ACHN (cell line): ENCODE measurements around the gene SLC25A1.

Experiments
- DNase-seq: peaks from one replicate; pipeline ENCODE4 v3.0.0-alpha.2; 2015
- in situ Hi-C: cut with HindIII; loops from 2 replicates; pipeline ENCODE4 v1.10.0; 2017; ENCODE audit warnings: low sequenced_read_pairs, low pct_ligation_motif_present, low pct_unique_long_range_greater_than_20kb

The SLC25A1 gene

GRCh38 chr22:19149047-19149883, 29.3 kb downstream of the SLC25A1 start:
- DNase-seq: no peak
- in situ Hi-C loops: no loop called here

GRCh38 chr22:19148417-19149046, 30.0 kb downstream of the SLC25A1 start:
- in situ Hi-C loops: no loop called here
- DNase-seq: no peak

- in situ Hi-C loops: no loop called here
These were observed 31.2 kb downstream of the SLC25A1 start for GRCh38 chr22:19147195-19147780.

GRCh38 chr22:19146215-19146968, 32.1 kb downstream of the SLC25A1 start:
- in situ Hi-C loops: no loop called here
- DNase-seq: no peak

More at GRCh38 chr22:19147195-19147780, 31.2 kb downstream of the SLC25A1 start:
- no peak for DNase-seq

DNA sequence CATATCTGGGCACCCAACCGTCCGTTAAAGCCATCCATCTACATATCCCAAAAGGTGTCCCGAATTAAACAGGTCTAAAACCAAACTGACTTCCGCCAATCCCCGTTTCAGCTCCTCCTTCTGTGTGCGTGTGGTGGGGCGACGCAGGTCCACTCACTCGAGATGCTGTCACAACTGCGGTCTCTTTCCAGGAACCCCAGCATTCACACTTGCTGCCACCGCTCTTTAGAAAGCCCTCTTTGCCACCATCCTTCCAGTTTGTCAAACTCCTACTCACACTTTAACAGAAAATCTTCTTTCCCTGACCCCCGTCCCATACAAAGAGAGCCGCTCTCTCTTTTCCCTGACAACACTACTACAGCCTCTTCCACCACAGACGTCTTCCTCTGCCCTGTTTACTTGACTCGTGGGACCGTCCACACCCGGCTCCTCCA, 34.6 kb downstream of the SLC25A1 start:
- in situ Hi-C loops: no loop called here
- DNase-seq: no peak

GRCh38 chr22:19143212-19143611, 35.3 kb downstream of the SLC25A1 start:
- in situ Hi-C loops: no loop called here
- DNase-seq: no peak

GRCh38 chr22:19142394-19142793, 36.1 kb downstream of the SLC25A1 start:
- no peak for DNase-seq
- in situ Hi-C loops: no loop called here

- in situ Hi-C loops: no loop called here
- DNase-seq: no peak
These were observed 38.6 kb downstream of the SLC25A1 start for GRCh38 chr22:19139974-19140373.

DNA sequence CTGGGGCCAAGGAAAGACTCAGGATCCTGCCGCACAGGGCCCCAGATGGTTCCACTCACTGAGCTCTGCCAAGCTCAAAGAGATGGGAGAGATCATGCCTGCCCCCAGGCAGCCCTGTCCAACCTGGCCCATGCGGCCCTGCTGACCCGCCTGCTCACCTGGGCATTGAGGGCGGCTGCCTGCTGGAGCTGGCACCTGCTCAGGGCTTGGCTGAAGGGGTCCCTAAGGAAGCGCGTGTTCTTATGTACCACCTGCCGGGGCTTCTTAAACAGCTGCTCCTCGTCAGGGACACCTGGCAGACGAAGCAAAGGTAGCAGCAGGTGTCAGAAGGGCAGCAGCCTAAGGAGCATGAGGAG, 39.6 kb downstream of the SLC25A1 start:
- in situ Hi-C loops: no loop called here

GRCh38 chr22:19138217-19139000, 40.1 kb downstream of the SLC25A1 start:
- no peak for DNase-seq
- in situ Hi-C loops: no loop called here

More for the DNA sequence above, 39.6 kb downstream of the SLC25A1 start:
- no peak for DNase-seq

DNA sequence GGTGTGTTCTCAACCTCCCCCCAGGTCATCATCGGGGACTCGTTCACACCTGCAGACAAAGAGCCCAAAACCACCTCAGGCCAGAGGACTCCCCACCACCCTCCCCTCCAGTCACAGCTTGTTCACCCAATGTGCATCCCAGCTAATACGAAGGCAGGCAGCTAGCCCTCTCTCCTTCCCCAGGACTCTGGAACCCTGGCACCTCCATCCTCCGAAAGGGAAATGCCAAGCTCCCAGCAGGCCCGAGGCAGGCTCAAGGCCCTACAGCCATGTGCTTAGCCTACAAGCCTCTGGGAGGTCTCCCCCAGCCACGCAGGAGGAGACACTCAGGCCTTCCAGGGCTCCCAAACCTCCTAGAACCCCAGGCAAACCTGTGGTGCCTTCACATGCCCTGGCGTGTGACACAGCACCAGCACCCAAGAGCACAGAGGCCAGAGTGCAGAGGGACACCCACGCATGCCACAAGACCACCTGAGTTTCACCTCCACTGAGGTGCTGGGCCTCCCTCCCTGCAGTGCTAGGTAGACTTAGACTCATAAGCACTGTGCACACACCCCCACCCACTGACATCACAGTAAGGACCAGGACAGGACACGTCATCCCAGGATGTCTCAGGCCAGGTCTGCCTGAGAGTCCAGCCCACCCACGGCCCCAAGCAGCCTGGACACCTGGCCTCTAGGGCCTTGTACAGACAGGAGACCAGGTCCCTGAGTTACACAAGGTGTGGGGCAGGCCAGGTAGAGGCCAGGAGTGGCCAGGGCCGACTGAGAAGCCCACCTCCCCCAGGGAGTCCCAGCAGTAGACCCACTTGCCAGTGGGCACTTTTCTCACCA, 40.9 kb downstream of the SLC25A1 start:
- no peak for DNase-seq
- in situ Hi-C loops: no loop called here

- in situ Hi-C loops: no loop called here
- no peak for DNase-seq
These were observed 41.6 kb downstream of the SLC25A1 start for GRCh38 chr22:19136915-19137314.

DNA sequence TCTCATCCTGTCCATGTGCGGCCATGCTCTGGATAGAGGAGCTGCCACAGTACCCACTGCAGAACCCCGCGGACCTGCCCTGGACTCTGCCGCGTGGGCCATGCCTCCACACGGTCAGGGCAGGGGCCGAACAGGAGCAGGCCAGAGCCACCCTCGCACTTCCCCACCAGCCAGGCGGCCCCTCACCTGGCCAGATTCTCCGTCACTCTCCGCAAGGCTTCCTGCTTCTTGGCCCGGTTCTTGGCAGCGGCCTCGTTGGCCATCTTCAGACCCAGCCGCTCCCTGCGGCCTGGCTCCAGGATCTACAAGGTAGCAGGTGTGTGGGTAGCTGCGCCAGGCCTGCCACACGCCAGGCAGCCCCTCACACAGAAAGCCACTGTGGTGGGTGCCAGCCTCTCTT, 43.7 kb downstream of the SLC25A1 start:
- no peak for DNase-seq
- in situ Hi-C loops: no loop called here

DNA sequence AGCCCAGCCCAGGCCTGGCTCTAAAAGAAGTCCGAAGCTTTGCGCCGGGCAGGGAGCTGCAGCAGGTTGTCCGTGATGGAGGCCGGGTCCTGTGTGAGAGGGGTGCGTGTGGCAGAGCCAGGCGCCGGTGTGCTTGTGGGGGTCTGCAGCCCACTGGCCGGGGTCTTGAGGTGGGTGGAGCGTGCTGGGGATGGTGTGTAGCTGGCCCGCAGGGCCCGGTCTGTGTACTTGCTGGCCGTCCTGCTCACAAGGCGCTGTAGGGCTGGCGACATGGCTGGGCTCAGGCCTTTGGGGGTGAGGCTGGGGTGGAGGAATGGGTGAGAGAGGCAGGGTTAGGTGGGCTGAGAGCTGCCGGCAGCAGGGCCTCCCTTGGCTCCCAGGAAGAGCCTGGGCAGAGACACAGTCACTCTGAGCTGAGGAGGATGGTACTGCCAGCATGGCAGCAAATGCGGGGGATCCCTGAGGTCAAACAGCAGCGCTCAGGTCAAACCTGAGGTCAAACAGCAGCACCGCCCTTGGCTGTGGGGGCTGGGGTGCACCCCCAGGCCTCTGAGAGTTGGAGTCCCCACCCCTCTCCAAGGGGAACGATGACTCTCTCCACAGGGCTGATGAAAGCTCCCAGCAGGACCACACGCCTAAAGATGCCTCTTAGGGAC, 44.2 kb downstream of the SLC25A1 start:
- in situ Hi-C loops: no loop called here
- DNase-seq: no peak

GRCh38 chr22:19133561-19133960, 45.0 kb downstream of the SLC25A1 start:
- no peak for DNase-seq
- in situ Hi-C loops: no loop called here

DNA sequence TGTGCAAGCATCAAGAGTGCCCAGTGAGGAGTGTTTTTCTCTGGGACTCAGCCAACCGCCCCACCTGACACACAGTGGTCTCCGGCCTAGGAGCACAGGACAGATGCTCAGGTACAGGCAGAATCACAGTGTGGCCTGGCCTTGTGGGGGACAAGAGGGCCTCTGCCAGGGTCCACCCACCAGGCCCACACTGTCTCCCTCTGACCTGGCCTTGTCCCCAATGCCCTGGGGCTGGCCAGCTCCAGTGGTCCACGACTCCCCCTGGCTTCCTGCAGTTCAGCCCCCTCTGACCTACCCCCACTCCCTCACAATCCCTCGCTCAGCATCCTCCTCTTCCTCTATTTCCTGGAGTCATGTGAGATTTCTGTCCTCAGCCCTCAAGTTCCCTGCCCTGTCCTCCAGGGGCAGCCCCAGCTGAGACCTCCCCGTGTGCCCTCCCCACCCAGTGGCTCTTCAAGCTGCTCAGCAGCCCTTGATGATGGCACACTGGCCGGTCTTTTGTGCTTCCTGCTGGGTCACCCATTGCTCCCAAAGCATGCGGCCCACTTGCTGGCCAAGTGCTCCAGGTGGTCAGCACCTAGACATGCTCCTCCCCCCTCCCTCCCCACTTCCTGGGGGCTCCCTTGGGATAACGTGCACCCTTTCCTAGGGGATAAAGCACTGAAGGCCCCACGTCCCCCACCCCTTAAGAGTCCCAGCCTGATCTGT, 45.7 kb downstream of the SLC25A1 start:
- no peak for DNase-seq
- in situ Hi-C loops: no loop called here

GRCh38 chr22:19132153-19132552, 46.4 kb downstream of the SLC25A1 start:
- in situ Hi-C loops: no loop called here
- no peak for DNase-seq
